ENCODE data around the gene SLC2A13. TPM values are rescaled to one million over a fixed set of nuclear protein-coding genes. Genes with fewer than 3 reads are reported as not detected.
"Not testable (repeated sequence)": the region's sequence is repeated elsewhere in the genome, so short reads cannot be mapped to it uniquely, and the experiment has no call there.

The SLC2A13 gene
- total RNA-seq, 1 donor from 2014 or later: 5.2 TPM

DNA sequence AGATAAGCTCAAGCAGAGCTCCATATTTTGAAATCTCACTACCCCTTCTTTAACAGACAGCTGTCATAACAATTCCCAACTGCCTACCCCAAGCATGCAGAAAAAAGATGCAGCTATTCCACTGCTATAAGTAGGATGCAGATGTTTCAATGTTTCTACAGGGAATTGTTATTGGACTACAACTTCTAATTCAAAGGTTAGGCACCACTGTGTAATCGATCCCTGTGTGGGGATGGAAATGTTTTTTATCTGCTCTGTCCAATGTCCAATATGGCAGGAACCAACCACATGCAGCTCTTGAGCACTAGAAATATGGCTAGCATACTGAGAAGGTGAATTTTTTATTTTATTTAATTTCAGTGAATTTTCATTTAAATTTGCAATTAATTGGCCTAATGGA is 208.6 kb downstream of the SLC2A13 start:
- no peaks in the 10 kb centered on the region for H3K36me3 Mint-ChIP-seq (ENCODE audit: unreplicated experiment)
- no peak overlapping the region for H3K27ac Mint-ChIP-seq (ENCODE audit: unreplicated experiment)
- DNase-seq: no peak
- H3K4me1 Mint-ChIP-seq (ENCODE audit: low read depth, unreplicated experiment): peaks cover 1% of the 10 kb centered on the region
- no peak for TF ChIP-seq CTCF (IDR thresholded peaks at IDR 0.05; ENCODE audit: partially characterized antibody, unreplicated experiment)
- H3K9me3 Mint-ChIP-seq (ENCODE audit: unreplicated experiment): peaks cover 3% of the 10 kb centered on the region
- H3K4me3 Mint-ChIP-seq (ENCODE audit: unreplicated experiment): no peak overlapping the region
- no peaks in the 10 kb centered on the region for H3K27me3 Mint-ChIP-seq (ENCODE audit: unreplicated experiment)

- not testable (repeated sequence) for DNase-seq; H3K9me3 Mint-ChIP-seq (ENCODE audit: unreplicated experiment); H3K27me3 Mint-ChIP-seq (ENCODE audit: unreplicated experiment); H3K27ac Mint-ChIP-seq (ENCODE audit: unreplicated experiment); H3K36me3 Mint-ChIP-seq (ENCODE audit: unreplicated experiment); H3K4me3 Mint-ChIP-seq (ENCODE audit: unreplicated experiment)
- peaks cover 12% of the 10 kb centered on the region for H3K4me1 Mint-ChIP-seq (ENCODE audit: low read depth, unreplicated experiment)
Observed at GRCh38 chr12:39893388-39893787, 212.5 kb downstream of the SLC2A13 start.

- H3K36me3 Mint-ChIP-seq (ENCODE audit: unreplicated experiment): no peaks in the 10 kb centered on the region
- H3K9me3 Mint-ChIP-seq (ENCODE audit: unreplicated experiment): peaks cover 3% of the 10 kb centered on the region
- H3K27me3 Mint-ChIP-seq (ENCODE audit: unreplicated experiment): no peaks in the 10 kb centered on the region
Observed at GRCh38 chr12:39892146-39892545, 213.7 kb downstream of the SLC2A13 start.

DNA sequence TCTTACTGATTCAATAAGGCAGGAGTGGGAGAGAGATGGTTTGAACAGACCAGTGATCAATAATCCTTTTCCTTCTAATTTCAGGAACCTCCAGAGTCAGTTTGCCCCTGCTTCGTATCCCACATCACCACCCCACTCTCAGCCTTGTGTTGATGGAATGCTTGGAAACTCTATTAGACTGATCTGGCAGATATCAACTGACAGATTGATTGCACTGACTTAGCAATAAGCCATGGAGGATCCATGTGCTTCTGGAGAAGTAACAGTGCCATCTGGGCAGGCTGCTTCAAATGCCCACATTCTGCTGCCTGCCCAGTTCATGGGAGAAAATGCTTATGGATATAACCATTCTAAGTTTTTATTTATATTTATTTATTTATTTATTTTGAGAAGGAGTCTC is 218.0 kb downstream of the SLC2A13 start:
- no peak for TF ChIP-seq CTCF (IDR thresholded peaks at IDR 0.05; ENCODE audit: partially characterized antibody, unreplicated experiment)
- no peaks in the 10 kb centered on the region for H3K27me3 Mint-ChIP-seq (ENCODE audit: unreplicated experiment)
- H3K9me3 Mint-ChIP-seq (ENCODE audit: unreplicated experiment): no peaks in the 10 kb centered on the region
- H3K27ac Mint-ChIP-seq (ENCODE audit: unreplicated experiment): no peak overlapping the region
- no peaks in the 10 kb centered on the region for H3K36me3 Mint-ChIP-seq (ENCODE audit: unreplicated experiment)
- H3K4me3 Mint-ChIP-seq (ENCODE audit: unreplicated experiment): no peak overlapping the region
- no peak for DNase-seq
- peaks cover 16% of the 10 kb centered on the region for H3K4me1 Mint-ChIP-seq (ENCODE audit: low read depth, unreplicated experiment)

More at GRCh38 chr12:39892146-39892545, 213.7 kb downstream of the SLC2A13 start:
- Mint-ChIP-seq H3K4me1 (ENCODE audit: low read depth, unreplicated experiment) (peaks cover 14% of the 10 kb centered on the region), H3K4me3 (ENCODE audit: unreplicated experiment) (no peak overlapping the region), H3K27ac (ENCODE audit: unreplicated experiment) (no peak overlapping the region)
- DNase-seq: no peak
- no peak for TF ChIP-seq CTCF (IDR thresholded peaks at IDR 0.05; ENCODE audit: partially characterized antibody, unreplicated experiment)

DNA sequence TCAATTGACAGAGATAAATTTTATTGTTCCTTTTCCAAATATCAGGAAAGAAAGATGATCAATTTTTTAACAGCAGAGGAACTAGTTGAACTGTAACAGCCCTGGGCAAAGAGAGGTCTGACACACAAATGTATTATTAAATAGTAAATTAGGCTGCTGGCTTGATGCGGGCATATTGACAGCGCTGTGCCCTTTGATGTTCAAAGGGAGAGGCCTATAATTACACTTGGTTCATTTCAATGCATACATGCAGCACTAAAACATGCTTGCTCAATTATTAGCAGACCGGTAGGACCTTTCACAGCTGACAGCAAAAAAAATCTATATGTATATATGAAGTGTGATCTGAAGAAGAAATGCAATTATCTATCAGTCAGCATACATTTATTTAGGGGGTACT is 219.8 kb downstream of the SLC2A13 start:
- no peaks in the 10 kb centered on the region for H3K27me3 Mint-ChIP-seq (ENCODE audit: unreplicated experiment)
- peaks cover 5% of the 10 kb centered on the region for H3K4me1 Mint-ChIP-seq (ENCODE audit: low read depth, unreplicated experiment)
- H3K4me3 Mint-ChIP-seq (ENCODE audit: unreplicated experiment): no peak overlapping the region
- no peaks in the 10 kb centered on the region for H3K36me3 Mint-ChIP-seq (ENCODE audit: unreplicated experiment)
- no peak for DNase-seq
- H3K9me3 Mint-ChIP-seq (ENCODE audit: unreplicated experiment): no peaks in the 10 kb centered on the region
- no peak for TF ChIP-seq CTCF (IDR thresholded peaks at IDR 0.05; ENCODE audit: partially characterized antibody, unreplicated experiment)
- no peak overlapping the region for H3K27ac Mint-ChIP-seq (ENCODE audit: unreplicated experiment)

Measured in glutamatergic neuron (in vitro differentiated cells).